HEK293 (cell line): ENCODE results near the gene GIMD1.

ENCODE experiments used
- CTCF ChIA-PET: fragments of 350-600 bp; formaldehyde crosslinking; extraction: SDS; loops from one replicate; lab custom pipeline; 2021; ENCODE audit warnings: antibody characterized with exemption; lab: Yijun Ruan, JAX
- POLR2A ChIA-PET: fragments of 300-600 bp; formaldehyde crosslinking; extraction: SDS; loops from one replicate; lab custom pipeline; 2020; ENCODE audit warnings: antibody characterized with exemption, inconsistent platforms; lab: Yijun Ruan, JAX
- H3K27ac ChIP-seq: fragments of 200-500 bp; sonication (Bioruptor generic); 2 replicates; pipeline ENCODE4 v1.5.1; 2014; ENCODE audit warnings: low read depth, low read length, control low read depth, inconsistent platforms; ENCODE audit errors: extremely low read depth
- H3K36me3 ChIP-seq, 2 experiments: fragments of 200-500 bp in 1 of 2; sonication (Bioruptor generic) in 1 of 2; 1 replicate in 1 of 2; 2 replicates in 1 of 2; pipeline ENCODE4 v1.5.1; 2014 to 2017; ENCODE audit warnings: inconsistent platforms in 2 of 2, low read length in 2 of 2; ENCODE audit not compliant: control insufficient read depth in 2 of 2, insufficient read depth in 1 of 2
- H3K4me1 ChIP-seq: fragments of 200-500 bp; sonication (Bioruptor generic); 2 replicates; pipeline ENCODE4 v1.5.1; 2014; ENCODE audit warnings: mild to moderate bottlenecking, low read length, inconsistent platforms; ENCODE audit not compliant: control insufficient read depth, insufficient read depth
- H3K4me3 ChIP-seq: 2 replicates; pipeline ENCODE4 v1.5.1; 2011; ENCODE audit warnings: low read depth, mild to moderate bottlenecking, control low read depth, low read length, moderate library complexity
- H3K9me3 ChIP-seq: fragments of 200-500 bp; sonication (Bioruptor generic); 2 replicates; pipeline ENCODE4 v1.5.1; 2014; ENCODE audit warnings: low read depth, low read length, inconsistent platforms; ENCODE audit not compliant: control insufficient read depth, insufficient read depth
- IKZF3 ChIP-seq: fragments of 450-650 bp; IDR thresholded peaks from 2 replicates; pipeline ENCODE4 v1.5.0; 2018; ENCODE audit warnings: missing biosample characterization, mild to moderate bottlenecking, missing genetic modification characterization, moderate library complexity
- KLF9 ChIP-seq: fragments of 450-650 bp; formaldehyde crosslinking; IDR thresholded peaks from 2 replicates; pipeline ENCODE4 v1.5.1; 2016; ENCODE audit warnings: missing biosample characterization, missing genetic modification characterization, low read depth
- SCRT2 ChIP-seq: fragments of 450-650 bp; formaldehyde crosslinking; IDR thresholded peaks from 2 replicates; pipeline ENCODE4 v1.5.1; 2016; ENCODE audit warnings: missing biosample characterization, missing genetic modification characterization
- ZBTB48 ChIP-seq: fragments of 450-650 bp; formaldehyde crosslinking; IDR thresholded peaks from 2 replicates; pipeline ENCODE4 v1.5.1; 2016; ENCODE audit warnings: missing biosample characterization, missing genetic modification characterization
- ZBTB7A ChIP-seq: fragments of 450-650 bp; formaldehyde crosslinking; IDR thresholded peaks from 2 replicates; pipeline ENCODE4 v1.5.1; 2016; ENCODE audit warnings: low read depth, missing biosample characterization, missing genetic modification characterization
- ZFP41 ChIP-seq: fragments of 450-650 bp; formaldehyde crosslinking; IDR thresholded peaks from 2 replicates; pipeline ENCODE4 v1.5.1; 2016; ENCODE audit warnings: missing biosample characterization, missing genetic modification characterization, borderline replicate concordance
- ZFP69B ChIP-seq: fragments of 450-650 bp; formaldehyde crosslinking; IDR thresholded peaks from 2 replicates; pipeline ENCODE4 v1.5.1; 2016; ENCODE audit warnings: missing biosample characterization, missing genetic modification characterization
- ZNF16 ChIP-seq: fragments of 450-650 bp; formaldehyde crosslinking; IDR thresholded peaks from 2 replicates; pipeline ENCODE4 v1.5.1; 2016; ENCODE audit warnings: low read depth, missing biosample characterization, missing genetic modification characterization
- ZNF174 ChIP-seq: fragments of 450-650 bp; formaldehyde crosslinking; IDR thresholded peaks from 2 replicates; pipeline ENCODE4 v1.5.0; 2017; ENCODE audit warnings: missing biosample characterization, mild to moderate bottlenecking, missing genetic modification characterization
- ZNF423 ChIP-seq: fragments of 450-650 bp; formaldehyde crosslinking; IDR thresholded peaks from 2 replicates; pipeline ENCODE4 v1.5.1; 2016; ENCODE audit warnings: missing biosample characterization, missing genetic modification characterization
- ZNF433 ChIP-seq: fragments of 450-650 bp; formaldehyde crosslinking; IDR thresholded peaks from 2 replicates; pipeline ENCODE4 v1.5.1; 2016; ENCODE audit warnings: missing biosample characterization, missing genetic modification characterization, low read depth
- ZNF560 ChIP-seq: fragments of 450-650 bp; formaldehyde crosslinking; IDR thresholded peaks from 2 replicates; pipeline ENCODE4 v1.5.1; 2017; ENCODE audit warnings: missing biosample characterization, missing genetic modification characterization, borderline replicate concordance
- ZNF571 ChIP-seq: fragments of 450-650 bp; formaldehyde crosslinking; IDR thresholded peaks from 2 replicates; pipeline ENCODE4 v1.5.0; 2017; ENCODE audit warnings: missing biosample characterization, missing genetic modification characterization
- ZNF600 ChIP-seq: fragments of 450-650 bp; formaldehyde crosslinking; IDR thresholded peaks from 2 replicates; pipeline ENCODE4 v1.5.1; 2016; ENCODE audit warnings: missing biosample characterization, missing genetic modification characterization
- ZNF626 ChIP-seq: fragments of 450-650 bp; sonication (Bioruptor Pico); formaldehyde crosslinking; IDR thresholded peaks from 2 replicates; pipeline ENCODE4 v1.5.1; 2018; ENCODE audit warnings: missing biosample characterization, missing genetic modification characterization, inconsistent platforms
- ZNF658 ChIP-seq: fragments of 450-650 bp; formaldehyde crosslinking; IDR thresholded peaks from 2 replicates; pipeline ENCODE4; 2016; ENCODE audit warnings: missing biosample characterization, missing genetic modification characterization
- ZNF776 ChIP-seq: fragments of 450-650 bp; formaldehyde crosslinking; IDR thresholded peaks from 2 replicates; pipeline ENCODE4 v1.5.0; 2017; ENCODE audit warnings: missing biosample characterization, missing genetic modification characterization, borderline replicate concordance
- ZNF785 ChIP-seq: fragments of 450-650 bp; formaldehyde crosslinking; IDR thresholded peaks from 2 replicates; pipeline ENCODE4 v1.5.1; 2016; ENCODE audit warnings: missing biosample characterization, missing genetic modification characterization
- ZSCAN23 ChIP-seq: fragments of 450-650 bp; formaldehyde crosslinking; IDR thresholded peaks from 2 replicates; pipeline ENCODE4 v1.5.1; 2016; ENCODE audit warnings: missing biosample characterization, missing genetic modification characterization
- TF ChIP-seq, protein P1 (sequence below): fragments of 450-650 bp; formaldehyde crosslinking; IDR thresholded peaks from 2 replicates; pipeline ENCODE4 v1.5.1; 2016; ENCODE audit warnings: missing biosample characterization, missing genetic modification characterization
- TF ChIP-seq, protein P2 (sequence below): fragments of 450-650 bp; formaldehyde crosslinking; IDR thresholded peaks from 2 replicates; pipeline ENCODE4 v1.5.1; 2017; ENCODE audit warnings: missing biosample characterization, missing genetic modification characterization
- TF ChIP-seq, protein P3 (sequence below): fragments of 450-650 bp; formaldehyde crosslinking; IDR thresholded peaks from 2 replicates; pipeline ENCODE4 v1.5.0; 2017; ENCODE audit warnings: missing biosample characterization, missing genetic modification characterization, borderline replicate concordance
- TF ChIP-seq, protein P4 (sequence below): fragments of 450-650 bp; formaldehyde crosslinking; IDR thresholded peaks from 2 replicates; pipeline ENCODE4 v1.5.1; 2017; ENCODE audit warnings: missing biosample characterization, missing genetic modification characterization
- TF ChIP-seq, protein P5 (sequence below): fragments of 450-650 bp; formaldehyde crosslinking; IDR thresholded peaks from 2 replicates; pipeline ENCODE4 v1.5.1; 2016; ENCODE audit warnings: missing biosample characterization, missing genetic modification characterization
- TF ChIP-seq, protein P6 (sequence below): fragments of 450-650 bp; formaldehyde crosslinking; IDR thresholded peaks from 2 replicates; pipeline ENCODE4 v1.5.1; 2016; ENCODE audit warnings: missing biosample characterization, missing genetic modification characterization

Gene GIMD1

DNA sequence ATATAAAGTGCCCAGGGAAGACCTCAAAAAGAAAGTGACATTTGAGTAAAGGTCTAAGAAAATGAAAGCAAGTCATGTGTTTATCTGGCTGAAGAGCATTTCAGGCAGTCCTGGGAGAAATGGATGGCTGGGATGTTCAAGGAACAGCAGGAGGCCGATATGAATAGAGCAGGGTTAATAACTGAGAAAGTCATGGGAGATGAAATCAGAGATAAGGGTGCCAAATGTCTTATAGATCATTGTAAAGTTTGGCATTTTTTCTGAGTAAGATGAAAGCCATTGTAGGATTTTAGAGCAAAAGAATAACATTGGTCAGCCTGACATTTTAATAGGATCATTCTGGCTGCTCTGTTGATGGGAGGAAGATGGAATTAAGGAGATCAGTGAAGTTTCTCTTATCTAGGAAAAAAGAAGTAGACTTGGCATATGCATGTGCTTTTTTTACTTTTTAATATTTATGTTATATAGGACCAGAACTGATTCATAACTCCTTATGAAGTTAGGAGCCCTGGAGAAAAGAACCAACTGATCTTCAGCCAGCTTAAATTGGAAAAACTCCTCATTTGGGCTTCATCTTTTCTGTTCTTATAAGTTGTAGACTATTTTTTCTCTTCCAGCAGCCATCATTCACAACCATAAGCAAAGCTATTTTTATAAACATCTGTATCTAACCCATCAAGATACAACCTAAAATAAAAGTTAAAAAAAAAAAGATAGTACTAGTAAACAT, 33.7 kb downstream of the GIMD1 start:
- Histone ChIP-seq H3K9me3 (no peaks in the 10 kb centered on the region), H3K4me1 (no peaks in the 10 kb centered on the region), H3K27ac (no peak overlapping the region), H3K36me3 (peaks cover 0 to 83% of the 10 kb centered on the region in 2 experiments), H3K4me3 (no peak overlapping the region)
- TF ChIP-seq ZNF174 (tag by site-specific recombination) (no peak), ZNF423 (no peak), ZBTB48 (tag by site-specific recombination) (no peak), ZNF776 (tag by site-specific recombination) (no peak), ZFP41 (tag by site-specific recombination) (no peak), ZNF16 (no peak)
- TF ChIP-seq, protein P1, sequence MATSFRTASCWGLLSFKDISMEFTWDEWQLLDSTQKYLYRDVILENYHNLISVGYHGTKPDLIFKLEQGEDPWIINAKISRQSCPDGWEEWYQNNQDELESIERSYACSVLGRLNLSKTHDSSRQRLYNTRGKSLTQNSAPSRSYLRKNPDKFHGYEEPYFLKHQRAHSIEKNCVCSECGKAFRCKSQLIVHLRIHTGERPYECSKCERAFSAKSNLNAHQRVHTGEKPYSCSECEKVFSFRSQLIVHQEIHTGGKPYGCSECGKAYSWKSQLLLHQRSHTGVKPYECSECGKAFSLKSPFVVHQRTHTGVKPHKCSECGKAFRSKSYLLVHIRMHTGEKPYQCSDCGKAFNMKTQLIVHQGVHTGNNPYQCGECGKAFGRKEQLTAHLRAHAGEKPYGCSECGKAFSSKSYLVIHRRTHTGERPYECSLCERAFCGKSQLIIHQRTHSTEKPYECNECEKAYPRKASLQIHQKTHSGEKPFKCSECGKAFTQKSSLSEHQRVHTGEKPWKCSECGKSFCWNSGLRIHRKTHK: no peak
- TF ChIP-seq, protein P2, sequence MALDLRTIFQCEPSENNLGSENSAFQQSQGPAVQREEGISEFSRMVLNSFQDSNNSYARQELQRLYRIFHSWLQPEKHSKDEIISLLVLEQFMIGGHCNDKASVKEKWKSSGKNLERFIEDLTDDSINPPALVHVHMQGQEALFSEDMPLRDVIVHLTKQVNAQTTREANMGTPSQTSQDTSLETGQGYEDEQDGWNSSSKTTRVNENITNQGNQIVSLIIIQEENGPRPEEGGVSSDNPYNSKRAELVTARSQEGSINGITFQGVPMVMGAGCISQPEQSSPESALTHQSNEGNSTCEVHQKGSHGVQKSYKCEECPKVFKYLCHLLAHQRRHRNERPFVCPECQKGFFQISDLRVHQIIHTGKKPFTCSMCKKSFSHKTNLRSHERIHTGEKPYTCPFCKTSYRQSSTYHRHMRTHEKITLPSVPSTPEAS (tag by site-specific recombination): no peak
- TF ChIP-seq, protein P3, sequence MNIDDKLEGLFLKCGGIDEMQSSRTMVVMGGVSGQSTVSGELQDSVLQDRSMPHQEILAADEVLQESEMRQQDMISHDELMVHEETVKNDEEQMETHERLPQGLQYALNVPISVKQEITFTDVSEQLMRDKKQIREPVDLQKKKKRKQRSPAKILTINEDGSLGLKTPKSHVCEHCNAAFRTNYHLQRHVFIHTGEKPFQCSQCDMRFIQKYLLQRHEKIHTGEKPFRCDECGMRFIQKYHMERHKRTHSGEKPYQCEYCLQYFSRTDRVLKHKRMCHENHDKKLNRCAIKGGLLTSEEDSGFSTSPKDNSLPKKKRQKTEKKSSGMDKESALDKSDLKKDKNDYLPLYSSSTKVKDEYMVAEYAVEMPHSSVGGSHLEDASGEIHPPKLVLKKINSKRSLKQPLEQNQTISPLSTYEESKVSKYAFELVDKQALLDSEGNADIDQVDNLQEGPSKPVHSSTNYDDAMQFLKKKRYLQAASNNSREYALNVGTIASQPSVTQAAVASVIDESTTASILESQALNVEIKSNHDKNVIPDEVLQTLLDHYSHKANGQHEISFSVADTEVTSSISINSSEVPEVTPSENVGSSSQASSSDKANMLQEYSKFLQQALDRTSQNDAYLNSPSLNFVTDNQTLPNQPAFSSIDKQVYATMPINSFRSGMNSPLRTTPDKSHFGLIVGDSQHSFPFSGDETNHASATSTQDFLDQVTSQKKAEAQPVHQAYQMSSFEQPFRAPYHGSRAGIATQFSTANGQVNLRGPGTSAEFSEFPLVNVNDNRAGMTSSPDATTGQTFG (tag by site-specific recombination): no peak
- ChIA-PET CTCF (no interaction called here), POLR2A (no interaction called here)

DNA sequence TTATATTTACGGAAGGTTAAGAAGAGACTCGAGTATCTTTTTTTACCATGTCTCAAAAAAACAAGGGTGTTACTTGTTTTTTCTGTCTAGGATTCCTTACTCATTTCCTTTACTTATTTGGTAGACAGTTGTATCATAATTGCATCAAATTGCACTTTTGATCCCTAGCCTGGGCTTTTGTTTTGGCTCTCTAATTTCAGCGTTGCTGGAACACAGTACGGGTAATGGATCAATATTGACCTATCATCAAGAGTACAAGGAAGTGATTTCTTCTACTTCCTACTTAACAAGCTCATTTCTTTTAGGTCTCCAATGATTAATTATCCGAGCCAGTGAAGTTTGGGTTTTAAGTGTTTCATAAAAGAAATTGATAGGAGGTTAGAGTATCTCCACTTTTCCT, 35.4 kb downstream of the GIMD1 start:
- ChIA-PET POLR2A (interaction anchor here (0.5 kb wide), 1 partner anchor 1075 kb away, joined by 3 read pairs; no protein-coding TSS in a partner anchor), CTCF (interaction anchor here (0.6 kb wide), 1 partner anchor 61 kb away, joined by 3 read pairs; no protein-coding TSS in a partner anchor)
- no peaks in the 10 kb centered on the region for H3K4me1 ChIP-seq
- no peaks in the 10 kb centered on the region for H3K9me3 ChIP-seq
- no peak overlapping the region for H3K4me3 ChIP-seq
- H3K36me3 ChIP-seq: peaks cover 0 to 81% of the 10 kb centered on the region in 2 experiments
- no peak overlapping the region for H3K27ac ChIP-seq
- TF ChIP-seq SCRT2: no peak
- TF ChIP-seq, protein P4, sequence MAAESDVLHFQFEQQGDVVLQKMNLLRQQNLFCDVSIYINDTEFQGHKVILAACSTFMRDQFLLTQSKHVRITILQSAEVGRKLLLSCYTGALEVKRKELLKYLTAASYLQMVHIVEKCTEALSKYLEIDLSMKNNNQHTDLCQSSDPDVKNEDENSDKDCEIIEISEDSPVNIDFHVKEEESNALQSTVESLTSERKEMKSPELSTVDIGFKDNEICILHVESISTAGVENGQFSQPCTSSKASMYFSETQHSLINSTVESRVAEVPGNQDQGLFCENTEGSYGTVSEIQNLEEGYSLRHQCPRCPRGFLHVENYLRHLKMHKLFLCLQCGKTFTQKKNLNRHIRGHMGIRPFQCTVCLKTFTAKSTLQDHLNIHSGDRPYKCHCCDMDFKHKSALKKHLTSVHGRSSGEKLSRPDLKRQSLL (tag by site-specific recombination): no peak
- TF ChIP-seq ZNF658 (tag by site-specific recombination): no peak
- TF ChIP-seq KLF9 (tag by site-specific recombination): no peak
- no peak for TF ChIP-seq ZNF433 (tag by site-specific recombination)
- TF ChIP-seq, protein P5, sequence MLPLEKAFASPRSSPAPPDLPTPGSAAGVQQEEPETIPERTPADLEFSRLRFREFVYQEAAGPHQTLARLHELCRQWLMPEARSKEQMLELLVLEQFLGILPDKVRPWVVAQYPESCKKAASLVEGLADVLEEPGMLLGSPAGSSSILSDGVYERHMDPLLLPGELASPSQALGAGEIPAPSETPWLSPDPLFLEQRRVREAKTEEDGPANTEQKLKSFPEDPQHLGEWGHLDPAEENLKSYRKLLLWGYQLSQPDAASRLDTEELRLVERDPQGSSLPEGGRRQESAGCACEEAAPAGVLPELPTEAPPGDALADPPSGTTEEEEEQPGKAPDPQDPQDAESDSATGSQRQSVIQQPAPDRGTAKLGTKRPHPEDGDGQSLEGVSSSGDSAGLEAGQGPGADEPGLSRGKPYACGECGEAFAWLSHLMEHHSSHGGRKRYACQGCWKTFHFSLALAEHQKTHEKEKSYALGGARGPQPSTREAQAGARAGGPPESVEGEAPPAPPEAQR (tag by site-specific recombination): no peak
- TF ChIP-seq ZNF626 (tag by site-specific recombination): no peak
- TF ChIP-seq ZNF571: no peak
- TF ChIP-seq ZNF600: no peak
- no peak for TF ChIP-seq ZNF560
- TF ChIP-seq IKZF3: no peak
- TF ChIP-seq, protein P6, sequence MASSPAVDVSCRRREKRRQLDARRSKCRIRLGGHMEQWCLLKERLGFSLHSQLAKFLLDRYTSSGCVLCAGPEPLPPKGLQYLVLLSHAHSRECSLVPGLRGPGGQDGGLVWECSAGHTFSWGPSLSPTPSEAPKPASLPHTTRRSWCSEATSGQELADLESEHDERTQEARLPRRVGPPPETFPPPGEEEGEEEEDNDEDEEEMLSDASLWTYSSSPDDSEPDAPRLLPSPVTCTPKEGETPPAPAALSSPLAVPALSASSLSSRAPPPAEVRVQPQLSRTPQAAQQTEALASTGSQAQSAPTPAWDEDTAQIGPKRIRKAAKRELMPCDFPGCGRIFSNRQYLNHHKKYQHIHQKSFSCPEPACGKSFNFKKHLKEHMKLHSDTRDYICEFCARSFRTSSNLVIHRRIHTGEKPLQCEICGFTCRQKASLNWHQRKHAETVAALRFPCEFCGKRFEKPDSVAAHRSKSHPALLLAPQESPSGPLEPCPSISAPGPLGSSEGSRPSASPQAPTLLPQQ: no peak
- no peak for TF ChIP-seq ZFP69B (tag by site-specific recombination)
- TF ChIP-seq ZBTB7A (tag by site-specific recombination): no peak
- TF ChIP-seq ZNF785 (tag by site-specific recombination): no peak
- TF ChIP-seq ZSCAN23 (tag by site-specific recombination): no peak
